Glutamatergic neuron (in vitro differentiated cells): ENCODE results near the gene ESR1. TPM values are rescaled to one million over a fixed set of nuclear protein-coding genes. Genes with fewer than 3 reads are reported as not detected.

ENCODE experiments used
- DNase-seq: peaks from one replicate; pipeline ENCODE4 v3.0.0; 2022
- H3K27ac Mint-ChIP-seq: one replicate; pipeline ENCODE4 v1.8.0; 2020; ENCODE audit warnings: mild to moderate bottlenecking, mixed read lengths, inconsistent platforms; ENCODE audit not compliant: unreplicated experiment
- H3K27me3 Mint-ChIP-seq: one replicate; pipeline ENCODE4 v1.8.0; 2020; ENCODE audit warnings: mild to moderate bottlenecking, moderate library complexity, mixed read lengths, inconsistent platforms; ENCODE audit not compliant: unreplicated experiment
- H3K36me3 Mint-ChIP-seq: one replicate; pipeline ENCODE4 v1.8.0; 2020; ENCODE audit warnings: mild to moderate bottlenecking, mixed read lengths, inconsistent platforms; ENCODE audit not compliant: unreplicated experiment
- H3K4me1 Mint-ChIP-seq: one replicate; pipeline ENCODE4 v1.8.0; 2020; ENCODE audit warnings: mild to moderate bottlenecking, low read depth, mixed read lengths, inconsistent platforms; ENCODE audit not compliant: unreplicated experiment
- H3K4me3 Mint-ChIP-seq: one replicate; pipeline ENCODE4 v1.8.0; 2020; ENCODE audit warnings: mild to moderate bottlenecking, mixed read lengths, inconsistent platforms; ENCODE audit not compliant: unreplicated experiment
- H3K9me3 Mint-ChIP-seq: one replicate; pipeline ENCODE4 v1.8.0; 2020; ENCODE audit warnings: mild to moderate bottlenecking, moderate library complexity, mixed read lengths, inconsistent platforms; ENCODE audit not compliant: unreplicated experiment
- CTCF ChIP-seq: fragments of 200-600 bp; sonication (generic); IDR thresholded peaks from one replicate; pipeline ENCODE4 v1.5.0; 2021; ENCODE audit not compliant: partially characterized antibody, unreplicated experiment
- total RNA-seq: library from RNA; stranded (reverse); fragmentation: NEBNext Ultra II Directional; extraction: Animal tissue kit (Norgen Biotek cat#: 25700); gene quantifications from one replicate; pipeline ENCODE4 v1.2.1, GENCODE V29; 2021; ENCODE audit not compliant: unreplicated experiment

ESR1 gene
- total RNA-seq, 1 donor from 2014 or later = not detected

GRCh38 chr6:151783692-151784091 lies 23.8 kb upstream of the ESR1 start:
- Mint-ChIP-seq H3K36me3 (no peaks in the 10 kb centered on the region), H3K27me3 (no peaks in the 10 kb centered on the region), H3K4me1 (no peaks in the 10 kb centered on the region), H3K9me3 (no peaks in the 10 kb centered on the region), H3K27ac (no peak overlapping the region), H3K4me3 (no peak overlapping the region)
- TF ChIP-seq CTCF = no peak
- DNase-seq = no peak

- H3K36me3 Mint-ChIP-seq = no peaks in the 10 kb centered on the region
- no peak overlapping the region for H3K4me3 Mint-ChIP-seq
- no peaks in the 10 kb centered on the region for H3K9me3 Mint-ChIP-seq
- no peaks in the 10 kb centered on the region for H3K4me1 Mint-ChIP-seq
- H3K27me3 Mint-ChIP-seq = no peaks in the 10 kb centered on the region
- no peak for DNase-seq
- H3K27ac Mint-ChIP-seq = no peak overlapping the region
- TF ChIP-seq CTCF = no peak
Observed at GRCh38 chr6:151784441-151785214, 22.9 kb upstream of the ESR1 start.

GRCh38 chr6:151796842-151797530 lies 10.5 kb upstream of the ESR1 start:
- Mint-ChIP-seq H3K36me3 (no peaks in the 10 kb centered on the region), H3K4me3 (no peak overlapping the region), H3K9me3 (no peaks in the 10 kb centered on the region), H3K27ac (no peak overlapping the region), H3K4me1 (no peaks in the 10 kb centered on the region), H3K27me3 (no peaks in the 10 kb centered on the region)
- TF ChIP-seq CTCF = no peak
- no peak for DNase-seq

- no peak for TF ChIP-seq CTCF
- peaks cover 5% of the 10 kb centered on the region for H3K4me1 Mint-ChIP-seq
- DNase-seq = no peak
- no peak overlapping the region for H3K4me3 Mint-ChIP-seq
- H3K27me3 Mint-ChIP-seq = peaks cover 11% of the 10 kb centered on the region
- H3K36me3 Mint-ChIP-seq = peaks cover 7% of the 10 kb centered on the region
- H3K9me3 Mint-ChIP-seq = no peaks in the 10 kb centered on the region
- no peak overlapping the region for H3K27ac Mint-ChIP-seq
Observed at GRCh38 chr6:151803743-151804142, 3.7 kb upstream of the ESR1 start.

- Mint-ChIP-seq H3K4me3 (no peak overlapping the region), H3K9me3 (no peaks in the 10 kb centered on the region), H3K27ac (no peak overlapping the region), H3K36me3 (peaks cover 7% of the 10 kb centered on the region), H3K27me3 (peaks cover 17% of the 10 kb centered on the region), H3K4me1 (peaks cover 5% of the 10 kb centered on the region)
- no peak for TF ChIP-seq CTCF
- DNase-seq = no peak
Observed at GRCh38 chr6:151804585-151805285, 2.7 kb upstream of the ESR1 start.
